Glomerular endothelial cell (primary cell): ENCODE data around the gene PGLYRP4. TPM values are rescaled to one million over a fixed set of nuclear protein-coding genes. Genes with fewer than 3 reads are reported as not detected.
"Not testable (repeated sequence)": the region's sequence is repeated elsewhere in the genome, so short reads cannot be mapped to it uniquely, and the experiment has no call there.

Source experiments
- DNase-seq: peaks from one replicate; pipeline ENCODE4 v3.0.0-alpha.2; 2011; ENCODE audit warnings: low read depth, low spot score; ENCODE audit errors: extremely low read depth
- total RNA-seq: library from RNA; depleted of rRNA; stranded (reverse); fragments of >200 nt; gene quantifications from 2 replicates; pipeline ENCODE4 v1.2.3, GENCODE V29; 2015

PGLYRP4 gene
- total RNA-seq, 1 donor from 2014 or later: not detected

GRCh38 chr1:153341431-153341934 is 7.2 kb downstream of the PGLYRP4 start:
- no peak for DNase-seq

GRCh38 chr1:153340356-153340755 is 8.3 kb downstream of the PGLYRP4 start:
- no peak for DNase-seq

GRCh38 chr1:153339802-153340201 is 8.8 kb downstream of the PGLYRP4 start:
- DNase-seq: no peak

GRCh38 chr1:153337980-153338853 is 10.4 kb downstream of the PGLYRP4 start:
- no peak for DNase-seq

GRCh38 chr1:153336650-153337049 is 12.0 kb downstream of the PGLYRP4 start:
- DNase-seq: no peak

GRCh38 chr1:153333902-153334301 is 14.7 kb downstream of the PGLYRP4 start:
- DNase-seq: no peak

- DNase-seq: no peak
These were observed 23.7 kb downstream of the PGLYRP4 start for GRCh38 chr1:153324912-153325311.

- no peak for DNase-seq
These were observed 26.1 kb downstream of the PGLYRP4 start for GRCh38 chr1:153322568-153322967.

- not testable (repeated sequence) for DNase-seq
These were observed 30.5 kb downstream of the PGLYRP4 start for GRCh38 chr1:153318145-153318544.

GRCh38 chr1:153316013-153316412 is 32.6 kb downstream of the PGLYRP4 start:
- DNase-seq: not testable (repeated sequence)

- DNase-seq: not testable (repeated sequence)
These were observed 34.3 kb downstream of the PGLYRP4 start for GRCh38 chr1:153314388-153314787.

GRCh38 chr1:153313288-153313687 is 35.4 kb downstream of the PGLYRP4 start:
- DNase-seq: no peak

GRCh38 chr1:153312570-153313186 is 36.0 kb downstream of the PGLYRP4 start, which contains the start of gene PGLYRP3:
Gene PGLYRP3 (minus strand): TSS chr1:153312952. CDS start chr1:153310665, 2,287 bp downstream.
- DNase-seq: no peak

GRCh38 chr1:153310526-153310925 is 38.1 kb downstream of the PGLYRP4 start:
- DNase-seq: no peak

- DNase-seq: no peak
These were observed 39.2 kb downstream of the PGLYRP4 start for GRCh38 chr1:153309441-153309840.

- DNase-seq: no peak
These were observed 40.1 kb downstream of the PGLYRP4 start for GRCh38 chr1:153308540-153308939.

GRCh38 chr1:153307221-153307600 is 41.4 kb downstream of the PGLYRP4 start:
- DNase-seq: no peak

GRCh38 chr1:153306303-153307220 is 42.1 kb downstream of the PGLYRP4 start:
- DNase-seq: no peak

GRCh38 chr1:153305682-153306081 is 43.0 kb downstream of the PGLYRP4 start:
- no peak for DNase-seq

GRCh38 chr1:153302308-153302707 is 46.3 kb downstream of the PGLYRP4 start:
- DNase-seq: no peak

- no peak for DNase-seq
These were observed 54.8 kb downstream of the PGLYRP4 start for GRCh38 chr1:153293851-153294250.
